ENCODE data around the gene SYNJ1. TPM values are rescaled to one million over a fixed set of nuclear protein-coding genes. Genes with fewer than 3 reads are reported as not detected.
A peak's percentile ranks its signal among the peaks of the same experiment; 100 is the strongest.

SYNJ1 gene
- total and polyA plus RNA-seq, 10 of the 15 experiments (the other 5 are each of a cell fraction or from before 2014, with no cell fraction given), result 1.2 to 7.0 (median 3.5) TPM

- TF ChIP-seq PRDM15 (CRISPR knock-in tag; IDR thresholded peaks at IDR 0.05) (no peak), RFX5 (IDR thresholded peaks at IDR 0.05; ENCODE audit: low read depth, low read length) (no peak), HDAC2 (IDR thresholded peaks at IDR 0.05) (no peak), BCL11A (IDR thresholded peaks at IDR 0.05; ENCODE audit: low read depth, low read length) (0 out of 2 replicates have a peak, but pooled peaks have one; percentile 42), SKIL (IDR thresholded peaks at IDR 0.05; ENCODE audit: low read depth, poor library complexity, severe bottlenecking) (no peak), ATF2 (IDR thresholded peaks at IDR 0.05; ENCODE audit: low read length) (peak; percentile 61; the same call in 1 of the 2 replicates), MTA2 (IDR thresholded peaks at IDR 0.05; ENCODE audit: low read depth) (0 out of 2 replicates have a peak, but pooled peaks have one; percentile 32)
Observed at GRCh38 chr21:32712043-32712442, 15.8 kb downstream of the SYNJ1 start (continued).
